Measurements from ENCODE around the gene AKIP1.
A peak's percentile ranks its signal among the peaks of the same experiment; 100 is the strongest.

DNA sequence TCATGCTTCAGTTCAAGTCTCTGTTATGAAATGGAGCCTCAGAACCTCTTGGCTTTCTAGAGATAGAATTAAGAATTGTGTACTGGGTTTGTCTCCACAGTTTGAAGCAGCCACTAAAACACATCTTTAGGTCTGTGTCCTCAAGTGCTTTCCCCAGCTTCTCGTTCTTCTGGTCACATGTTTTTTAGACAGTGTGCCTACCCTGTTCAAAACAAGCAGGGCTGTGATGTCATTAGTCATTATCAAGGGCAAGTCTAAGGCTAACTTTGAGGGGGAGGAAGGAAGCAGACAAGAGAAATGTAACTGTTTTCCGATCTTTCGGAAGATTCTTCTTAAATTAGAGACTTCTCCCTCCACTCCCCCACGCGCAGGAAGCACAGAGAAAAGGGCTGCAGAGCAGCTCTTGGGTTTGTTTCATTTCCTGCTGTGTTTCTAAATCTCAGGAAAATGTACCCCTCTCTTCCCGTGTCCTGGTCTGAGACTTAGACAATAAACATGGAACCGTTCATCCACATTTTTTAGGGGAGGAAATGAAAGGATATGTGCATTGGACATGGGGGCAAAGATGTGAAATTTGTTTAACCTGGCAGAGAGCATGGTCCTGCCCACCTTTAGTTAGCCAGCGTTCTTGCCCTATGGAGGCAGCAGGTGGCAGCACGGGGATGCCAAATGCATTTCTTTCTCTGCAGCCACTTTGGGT, 3.1 kb downstream of the AKIP1 start:
- TF ChIP-seq, protein P1, sequence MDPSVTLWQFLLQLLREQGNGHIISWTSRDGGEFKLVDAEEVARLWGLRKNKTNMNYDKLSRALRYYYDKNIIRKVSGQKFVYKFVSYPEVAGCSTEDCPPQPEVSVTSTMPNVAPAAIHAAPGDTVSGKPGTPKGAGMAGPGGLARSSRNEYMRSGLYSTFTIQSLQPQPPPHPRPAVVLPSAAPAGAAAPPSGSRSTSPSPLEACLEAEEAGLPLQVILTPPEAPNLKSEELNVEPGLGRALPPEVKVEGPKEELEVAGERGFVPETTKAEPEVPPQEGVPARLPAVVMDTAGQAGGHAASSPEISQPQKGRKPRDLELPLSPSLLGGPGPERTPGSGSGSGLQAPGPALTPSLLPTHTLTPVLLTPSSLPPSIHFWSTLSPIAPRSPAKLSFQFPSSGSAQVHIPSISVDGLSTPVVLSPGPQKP (IDR thresholded peaks at IDR 0.05; ENCODE audit: low read depth, low read length), result no peak
- TF ChIP-seq POLR2AphosphoS5 (IDR thresholded peaks at IDR 0.05; ENCODE audit: low read length) (no peak), NFYB (IDR thresholded peaks at IDR 0.05; ENCODE audit: insufficient read depth, low read depth, low read length) (no peak), SPI1 (IDR thresholded peaks at IDR 0.05; ENCODE audit: borderline replicate concordance, insufficient read depth, low read depth, low read length) (no peak)
- TF ChIP-seq, protein P2, sequence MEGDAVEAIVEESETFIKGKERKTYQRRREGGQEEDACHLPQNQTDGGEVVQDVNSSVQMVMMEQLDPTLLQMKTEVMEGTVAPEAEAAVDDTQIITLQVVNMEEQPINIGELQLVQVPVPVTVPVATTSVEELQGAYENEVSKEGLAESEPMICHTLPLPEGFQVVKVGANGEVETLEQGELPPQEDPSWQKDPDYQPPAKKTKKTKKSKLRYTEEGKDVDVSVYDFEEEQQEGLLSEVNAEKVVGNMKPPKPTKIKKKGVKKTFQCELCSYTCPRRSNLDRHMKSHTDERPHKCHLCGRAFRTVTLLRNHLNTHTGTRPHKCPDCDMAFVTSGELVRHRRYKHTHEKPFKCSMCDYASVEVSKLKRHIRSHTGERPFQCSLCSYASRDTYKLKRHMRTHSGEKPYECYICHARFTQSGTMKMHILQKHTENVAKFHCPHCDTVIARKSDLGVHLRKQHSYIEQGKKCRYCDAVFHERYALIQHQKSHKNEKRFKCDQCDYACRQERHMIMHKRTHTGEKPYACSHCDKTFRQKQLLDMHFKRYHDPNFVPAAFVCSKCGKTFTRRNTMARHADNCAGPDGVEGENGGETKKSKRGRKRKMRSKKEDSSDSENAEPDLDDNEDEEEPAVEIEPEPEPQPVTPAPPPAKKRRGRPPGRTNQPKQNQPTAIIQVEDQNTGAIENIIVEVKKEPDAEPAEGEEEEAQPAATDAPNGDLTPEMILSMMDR (IDR thresholded peaks at IDR 0.05 in 2 of 3, conservative IDR thresholded peaks at IDR 0.05 in 1 of 3; ENCODE audit: control insufficient read depth in 2 of 3, extremely low read depth in 1 of 3, insufficient read depth in 1 of 3, low read depth in 3 of 3, low read length in 3 of 3), result peak; percentile 80 to 83 (median 83)
- TF ChIP-seq, protein P3, sequence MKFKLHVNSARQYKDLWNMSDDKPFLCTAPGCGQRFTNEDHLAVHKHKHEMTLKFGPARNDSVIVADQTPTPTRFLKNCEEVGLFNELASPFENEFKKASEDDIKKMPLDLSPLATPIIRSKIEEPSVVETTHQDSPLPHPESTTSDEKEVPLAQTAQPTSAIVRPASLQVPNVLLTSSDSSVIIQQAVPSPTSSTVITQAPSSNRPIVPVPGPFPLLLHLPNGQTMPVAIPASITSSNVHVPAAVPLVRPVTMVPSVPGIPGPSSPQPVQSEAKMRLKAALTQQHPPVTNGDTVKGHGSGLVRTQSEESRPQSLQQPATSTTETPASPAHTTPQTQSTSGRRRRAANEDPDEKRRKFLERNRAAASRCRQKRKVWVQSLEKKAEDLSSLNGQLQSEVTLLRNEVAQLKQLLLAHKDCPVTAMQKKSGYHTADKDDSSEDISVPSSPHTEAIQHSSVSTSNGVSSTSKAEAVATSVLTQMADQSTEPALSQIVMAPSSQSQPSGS (IDR thresholded peaks at IDR 0.05; ENCODE audit: low read length), result no peak
- TF ChIP-seq, protein P4, sequence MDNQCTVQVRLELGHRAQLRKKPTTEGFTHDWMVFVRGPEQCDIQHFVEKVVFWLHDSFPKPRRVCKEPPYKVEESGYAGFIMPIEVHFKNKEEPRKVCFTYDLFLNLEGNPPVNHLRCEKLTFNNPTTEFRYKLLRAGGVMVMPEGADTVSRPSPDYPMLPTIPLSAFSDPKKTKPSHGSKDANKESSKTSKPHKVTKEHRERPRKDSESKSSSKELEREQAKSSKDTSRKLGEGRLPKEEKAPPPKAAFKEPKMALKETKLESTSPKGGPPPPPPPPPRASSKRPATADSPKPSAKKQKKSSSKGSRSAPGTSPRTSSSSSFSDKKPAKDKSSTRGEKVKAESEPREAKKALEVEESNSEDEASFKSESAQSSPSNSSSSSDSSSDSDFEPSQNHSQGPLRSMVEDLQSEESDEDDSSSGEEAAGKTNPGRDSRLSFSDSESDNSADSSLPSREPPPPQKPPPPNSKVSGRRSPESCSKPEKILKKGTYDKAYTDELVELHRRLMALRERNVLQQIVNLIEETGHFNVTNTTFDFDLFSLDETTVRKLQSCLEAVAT (IDR thresholded peaks at IDR 0.05), result no peak
